ENCODE results near the gene SYT14. TPM values are rescaled to one million over a fixed set of nuclear protein-coding genes. Genes with fewer than 3 reads are reported as not detected.
"Not testable (repeated sequence)": the region's sequence is repeated elsewhere in the genome, so short reads cannot be mapped to it uniquely, and the experiment has no call there.

Gene SYT14
- total RNA-seq, 1 donor from 2014 or later, result 16.1 TPM

GRCh38 chr1:210174133-210174532 is 236.1 kb downstream of the SYT14 start:
- H3K36me3 Mint-ChIP-seq, result no peaks in the 10 kb centered on the region
- no peaks in the 10 kb centered on the region for H3K27me3 Mint-ChIP-seq (ENCODE audit: insufficient read depth, low read depth)
- H3K9ac ChIP-seq, result no peak overlapping the region
- no peaks in the 10 kb centered on the region for H3K36me3 ChIP-seq
- no peaks in the 10 kb centered on the region for H3K79me2 ChIP-seq (ENCODE audit: low read depth)
- H3K4me1 ChIP-seq, result no peaks in the 10 kb centered on the region
- H3F3A ChIP-seq (ENCODE audit: low read depth), result no peaks in the 10 kb centered on the region
- H3K27ac Mint-ChIP-seq, result no peak overlapping the region
- H3K4me3 ChIP-seq, result no peak overlapping the region
- H2AFZ ChIP-seq (replicated peaks), result no peak overlapping the region
- no peak for DNase-seq (ENCODE audit: low spot score)
- no peak overlapping the region for H3K4me3 Mint-ChIP-seq
- no peaks in the 10 kb centered on the region for H3K27me3 ChIP-seq
- H3K9me3 ChIP-seq (ENCODE audit: low read depth), result no peaks in the 10 kb centered on the region
- no peaks in the 10 kb centered on the region for H3K4me1 Mint-ChIP-seq
- no peak overlapping the region for H3K27ac ChIP-seq
- TF ChIP-seq EZH2 (IDR thresholded peaks at IDR 0.05), result no peak
- TF ChIP-seq EZH2phosphoT487 (IDR thresholded peaks at IDR 0.05), result no peak
- TF ChIP-seq CTCF (IDR thresholded peaks at IDR 0.05), result no peak
- H3K4me2 ChIP-seq, result no peak overlapping the region
- H4K20me1 ChIP-seq (ENCODE audit: low read depth), result no peaks in the 10 kb centered on the region
- no peaks in the 10 kb centered on the region for H3K9me3 Mint-ChIP-seq

GRCh38 chr1:210185063-210185462 is 247.0 kb downstream of the SYT14 start:
- Histone ChIP-seq H2AFZ (replicated peaks) (no peak overlapping the region), H3K27me3 (no peaks in the 10 kb centered on the region), H4K20me1 (ENCODE audit: low read depth) (no peaks in the 10 kb centered on the region), H3F3A (ENCODE audit: low read depth) (no peaks in the 10 kb centered on the region), H3K36me3 (no peaks in the 10 kb centered on the region), H3K27ac (no peak overlapping the region), H3K4me1 (no peaks in the 10 kb centered on the region), H3K9ac (no peak overlapping the region), H3K4me2 (no peak overlapping the region), H3K79me2 (ENCODE audit: low read depth) (no peaks in the 10 kb centered on the region), H3K4me3 (no peak overlapping the region), H3K9me3 (ENCODE audit: low read depth) (no peaks in the 10 kb centered on the region)
- no peaks in the 10 kb centered on the region for H3K36me3 Mint-ChIP-seq
- H3K27ac Mint-ChIP-seq, result no peak overlapping the region
- H3K27me3 Mint-ChIP-seq (ENCODE audit: insufficient read depth, low read depth), result no peaks in the 10 kb centered on the region
- H3K9me3 Mint-ChIP-seq, result no peaks in the 10 kb centered on the region
- TF ChIP-seq EZH2phosphoT487 (IDR thresholded peaks at IDR 0.05), result no peak
- no peak for TF ChIP-seq EZH2 (IDR thresholded peaks at IDR 0.05)
- TF ChIP-seq CTCF (IDR thresholded peaks at IDR 0.05), result peak; percentile 19
- no peak for DNase-seq (ENCODE audit: low spot score)
- no peak overlapping the region for H3K4me3 Mint-ChIP-seq
- no peaks in the 10 kb centered on the region for H3K4me1 Mint-ChIP-seq

- not testable (repeated sequence) for H4K20me1 ChIP-seq (ENCODE audit: low read depth); H3K27ac Mint-ChIP-seq; H3K27ac ChIP-seq; H3F3A ChIP-seq (ENCODE audit: low read depth); H3K27me3 ChIP-seq; H3K9me3 Mint-ChIP-seq; H3K4me1 ChIP-seq; H3K4me2 ChIP-seq; H3K36me3 ChIP-seq; H3K4me1 Mint-ChIP-seq; H3K79me2 ChIP-seq (ENCODE audit: low read depth); H3K4me3 Mint-ChIP-seq; H3K36me3 Mint-ChIP-seq; H3K9me3 ChIP-seq (ENCODE audit: low read depth); H2AFZ ChIP-seq (replicated peaks); H3K9ac ChIP-seq; H3K27me3 Mint-ChIP-seq (ENCODE audit: insufficient read depth, low read depth); H3K4me3 ChIP-seq
- DNase-seq (ENCODE audit: low spot score), result peak; percentile 5
Measured at GRCh38 chr1:210187849-210188606, 250.0 kb downstream of the SYT14 start.

GRCh38 chr1:210189426-210189825 is 251.4 kb downstream of the SYT14 start:
- no peak overlapping the region for H3K27ac ChIP-seq
- no peaks in the 10 kb centered on the region for H4K20me1 ChIP-seq (ENCODE audit: low read depth)
- H3K4me2 ChIP-seq, result no peak overlapping the region
- no peak overlapping the region for H2AFZ ChIP-seq (replicated peaks)
- H3K36me3 ChIP-seq, result no peaks in the 10 kb centered on the region
- H3K4me1 ChIP-seq, result no peaks in the 10 kb centered on the region
- no peaks in the 10 kb centered on the region for H3K9me3 Mint-ChIP-seq
- H3K27me3 Mint-ChIP-seq (ENCODE audit: insufficient read depth, low read depth), result no peaks in the 10 kb centered on the region
- H3K36me3 Mint-ChIP-seq, result no peaks in the 10 kb centered on the region
- H3K4me3 Mint-ChIP-seq, result no peak overlapping the region
- H3K4me3 ChIP-seq, result no peak overlapping the region
- H3K27ac Mint-ChIP-seq, result no peak overlapping the region
- no peaks in the 10 kb centered on the region for H3K4me1 Mint-ChIP-seq
- no peaks in the 10 kb centered on the region for H3F3A ChIP-seq (ENCODE audit: low read depth)
- TF ChIP-seq EZH2 (IDR thresholded peaks at IDR 0.05) (no peak), CTCF (IDR thresholded peaks at IDR 0.05) (no peak), EZH2phosphoT487 (IDR thresholded peaks at IDR 0.05) (no peak)
- no peaks in the 10 kb centered on the region for H3K79me2 ChIP-seq (ENCODE audit: low read depth)
- H3K27me3 ChIP-seq, result no peaks in the 10 kb centered on the region
- DNase-seq (ENCODE audit: low spot score), result no peak
- no peak overlapping the region for H3K9ac ChIP-seq
- no peaks in the 10 kb centered on the region for H3K9me3 ChIP-seq (ENCODE audit: low read depth)

Data from neural progenitor cell (in vitro differentiated cells).